Activated CD4-positive, alpha-beta T cell treated with anti-CD3 and anti-CD28 coated beads, Interleukin-2, amount 50 U/mL, for 4 hours (primary cell): Measurements from ENCODE around the gene RGS6.

ENCODE experiments used
- DNase-seq, 2 experiments: peaks; one replicate each; pipeline ENCODE4 v3.0.0-alpha.2; 2020

Gene RGS6

GRCh38 chr14:72089625-72090024 is 157.4 kb downstream of the RGS6 start:
- DNase-seq: no peak

- DNase-seq: no peak
These were observed 162.8 kb downstream of the RGS6 start for GRCh38 chr14:72094844-72095582.

DNA sequence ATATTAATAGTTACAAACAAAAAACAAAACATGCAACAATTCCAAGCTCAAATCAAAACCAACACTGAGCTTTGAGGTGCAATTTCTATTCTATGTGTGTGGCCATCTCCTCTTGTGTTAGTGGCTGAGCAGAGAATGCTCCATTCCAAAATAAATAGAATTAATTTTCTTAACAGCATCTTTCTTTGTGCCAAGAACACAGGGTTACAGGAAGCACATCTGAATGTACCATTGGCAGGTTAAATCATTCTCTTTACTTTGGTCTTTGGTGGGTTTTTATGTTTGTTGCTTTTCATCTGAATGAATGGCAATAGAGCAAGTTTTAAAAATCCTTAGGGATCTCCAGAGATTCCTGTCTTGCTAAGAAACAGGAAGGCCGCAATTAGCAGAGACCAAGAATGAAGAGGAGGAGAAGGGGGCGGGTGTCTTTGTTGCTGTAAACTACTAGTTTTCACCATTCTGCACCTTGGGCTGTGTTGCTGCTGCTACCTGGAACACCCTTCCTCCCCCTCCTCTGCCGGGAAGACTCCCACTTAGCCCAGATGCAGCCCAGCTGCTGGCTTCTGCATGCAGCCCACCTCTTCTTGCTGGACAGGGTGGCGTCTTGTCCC is 165.0 kb downstream of the RGS6 start:
- no peak for DNase-seq

GRCh38 chr14:72098210-72098609 is 166.0 kb downstream of the RGS6 start:
- DNase-seq: no peak

GRCh38 chr14:72099566-72099965 is 167.3 kb downstream of the RGS6 start:
- no peak for DNase-seq

- peak; percentile 2 to 5 for DNase-seq
These were observed 171.9 kb downstream of the RGS6 start for GRCh38 chr14:72104011-72104613.

DNA sequence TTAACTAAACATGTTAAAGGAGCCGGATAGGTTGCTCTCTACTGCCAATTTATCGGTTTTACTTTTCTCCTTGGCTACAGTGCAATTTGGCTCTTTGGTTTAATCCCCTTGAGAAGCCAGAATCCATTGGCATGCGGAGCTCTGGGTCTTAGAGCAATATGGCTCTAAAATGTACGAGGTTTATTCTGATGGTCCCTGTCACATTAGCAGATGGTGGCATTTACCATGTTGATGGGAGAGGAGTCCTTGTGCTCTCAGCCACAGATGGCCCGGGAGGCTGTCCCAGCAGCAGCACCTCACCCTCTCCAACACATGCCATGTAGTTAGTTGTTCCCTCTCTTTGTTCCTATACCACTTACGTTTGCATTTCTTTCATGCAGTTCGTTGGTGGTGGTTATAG is 179.7 kb downstream of the RGS6 start:
- DNase-seq: no peak

DNA sequence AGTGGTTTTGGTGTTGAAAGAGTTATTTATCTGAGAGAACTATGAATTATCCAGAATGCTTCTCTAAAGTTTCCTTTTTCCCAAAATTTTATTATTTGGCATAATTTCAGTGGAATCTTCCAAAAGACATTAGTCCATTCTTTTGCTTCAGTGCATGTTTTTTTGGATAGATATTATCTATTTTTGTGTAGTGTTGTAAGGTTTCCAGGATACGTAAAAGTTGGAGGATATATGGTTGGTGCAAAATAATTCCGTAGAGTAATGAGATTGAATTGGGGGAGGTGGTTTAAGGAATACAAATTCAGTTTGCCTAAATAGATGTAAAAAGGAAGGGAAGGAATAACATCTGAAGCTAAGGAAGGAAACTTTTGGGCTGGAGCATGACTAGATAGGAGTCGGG is 186.6 kb downstream of the RGS6 start:
- no peak for DNase-seq

- no peak for DNase-seq
These were observed 188.1 kb downstream of the RGS6 start for GRCh38 chr14:72120315-72120714.

DNA sequence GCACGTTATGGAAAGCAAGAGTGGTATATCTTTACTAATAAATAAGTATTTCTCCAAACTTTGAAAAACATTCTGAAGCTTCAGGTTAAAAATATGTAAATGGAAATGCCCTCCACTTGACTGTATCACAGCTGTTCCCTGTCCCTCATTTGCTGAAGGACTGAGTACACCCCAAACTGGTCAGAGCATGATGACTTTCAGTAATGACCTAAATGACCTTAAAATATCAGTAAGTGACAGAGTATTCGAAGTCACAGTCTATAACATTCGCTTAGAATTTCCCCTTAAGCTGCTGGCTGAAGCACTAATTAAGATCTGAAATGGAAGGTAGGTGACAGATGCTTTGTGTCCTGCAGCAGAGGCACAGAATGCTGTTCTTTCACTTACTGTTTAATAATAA is 191.5 kb downstream of the RGS6 start:
- DNase-seq: no peak

DNA sequence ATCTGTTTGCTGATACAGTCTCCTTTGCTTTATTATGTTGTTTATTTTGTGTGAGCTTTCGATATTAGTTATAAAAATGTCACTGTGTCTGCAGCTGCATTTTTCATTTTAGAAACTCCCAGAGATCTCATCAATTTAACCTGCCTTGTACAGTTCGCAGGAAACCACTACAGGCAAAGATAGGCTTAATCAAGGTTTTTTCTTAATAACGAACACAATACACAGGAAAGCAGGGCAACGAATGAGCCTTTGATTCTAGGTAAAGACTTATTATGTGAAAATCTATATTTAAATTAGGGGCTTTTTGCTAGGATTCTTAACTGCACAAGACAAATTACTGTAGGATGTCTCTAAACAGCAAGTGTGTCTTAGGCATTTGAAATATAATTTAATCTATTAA is 191.9 kb downstream of the RGS6 start:
- DNase-seq: no peak

- no peak for DNase-seq
These were observed 193.9 kb downstream of the RGS6 start for GRCh38 chr14:72126091-72126490.

GRCh38 chr14:72126561-72126960 is 194.3 kb downstream of the RGS6 start:
- no peak for DNase-seq

DNA sequence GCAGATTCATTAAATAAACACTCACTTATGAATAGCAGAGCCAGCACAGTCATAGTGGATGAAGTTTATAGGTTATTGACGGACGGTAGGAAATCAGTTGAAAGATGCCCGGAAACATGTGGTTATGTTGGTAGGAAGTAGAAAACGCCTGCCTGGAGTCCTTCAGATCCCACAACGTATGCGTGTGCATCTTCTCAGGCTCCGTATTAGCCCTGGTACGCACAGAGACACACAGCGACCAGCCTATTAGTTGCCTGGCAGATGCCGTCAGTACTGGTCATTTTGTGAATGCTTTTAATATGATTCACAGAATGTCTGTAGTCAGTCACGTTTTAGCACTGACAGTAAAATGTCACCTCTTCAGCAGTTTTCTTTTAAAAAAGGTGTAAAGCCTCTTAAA is 196.4 kb downstream of the RGS6 start:
- DNase-seq: no peak

DNA sequence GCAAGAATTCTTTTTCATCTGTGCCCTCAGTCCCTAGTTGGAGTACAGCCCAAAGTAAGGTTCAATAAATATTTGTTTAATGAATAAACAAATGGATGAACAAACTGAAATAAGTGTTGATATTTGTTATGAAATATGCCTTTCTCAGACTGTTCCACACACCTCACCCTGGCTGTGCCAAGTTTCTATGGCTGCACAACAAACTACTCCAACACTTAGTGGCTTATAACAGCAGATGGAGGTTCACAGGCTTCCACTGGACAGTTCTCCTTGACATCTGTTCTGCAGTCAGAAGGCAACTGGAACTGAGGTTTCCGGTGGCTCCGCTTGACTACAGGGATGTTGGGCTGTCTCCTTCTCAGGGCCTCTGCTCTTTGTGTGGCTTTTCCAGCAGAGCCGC is 197.1 kb downstream of the RGS6 start:
- no peak for DNase-seq

- no peak for DNase-seq
These were observed 208.9 kb downstream of the RGS6 start for GRCh38 chr14:72141084-72141483.

GRCh38 chr14:72142328-72142727 is 210.1 kb downstream of the RGS6 start:
- no peak for DNase-seq

DNA sequence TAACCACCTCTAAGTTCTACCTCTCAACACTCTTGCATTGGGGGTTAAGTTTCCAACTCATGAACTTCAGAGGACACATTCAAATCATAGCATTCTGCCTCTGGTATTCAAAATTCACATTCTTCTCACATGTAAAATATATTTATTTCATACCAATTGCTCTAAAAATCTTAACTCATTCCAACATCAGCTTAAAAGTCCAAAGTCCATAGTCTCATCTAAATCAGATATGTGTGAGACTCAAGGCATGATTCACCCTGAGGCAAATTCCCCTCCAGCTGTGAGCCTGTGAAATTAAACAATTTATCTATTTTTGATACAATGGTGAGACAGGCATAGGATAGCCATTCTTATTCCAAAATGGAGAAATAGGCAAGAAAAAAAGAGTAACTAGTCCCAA is 214.0 kb downstream of the RGS6 start:
- DNase-seq: no peak

GRCh38 chr14:72154645-72155378 is 222.6 kb downstream of the RGS6 start:
- DNase-seq: no peak

- DNase-seq: no peak
These were observed 223.3 kb downstream of the RGS6 start for GRCh38 chr14:72155379-72155993.

- no peak for DNase-seq
These were observed 232.4 kb downstream of the RGS6 start for GRCh38 chr14:72164420-72165228.

- no peak for DNase-seq
These were observed 233.0 kb downstream of the RGS6 start for GRCh38 chr14:72165229-72165698.
